Kidney glomerular epithelial cell (primary cell): Measurements from ENCODE around the gene TINAGL1.

Source experiments
- DNase-seq: peaks from one replicate; lab custom pipeline; 2025; lab: John Stamatoyannopoulos, UW

The TINAGL1 gene

DNA sequence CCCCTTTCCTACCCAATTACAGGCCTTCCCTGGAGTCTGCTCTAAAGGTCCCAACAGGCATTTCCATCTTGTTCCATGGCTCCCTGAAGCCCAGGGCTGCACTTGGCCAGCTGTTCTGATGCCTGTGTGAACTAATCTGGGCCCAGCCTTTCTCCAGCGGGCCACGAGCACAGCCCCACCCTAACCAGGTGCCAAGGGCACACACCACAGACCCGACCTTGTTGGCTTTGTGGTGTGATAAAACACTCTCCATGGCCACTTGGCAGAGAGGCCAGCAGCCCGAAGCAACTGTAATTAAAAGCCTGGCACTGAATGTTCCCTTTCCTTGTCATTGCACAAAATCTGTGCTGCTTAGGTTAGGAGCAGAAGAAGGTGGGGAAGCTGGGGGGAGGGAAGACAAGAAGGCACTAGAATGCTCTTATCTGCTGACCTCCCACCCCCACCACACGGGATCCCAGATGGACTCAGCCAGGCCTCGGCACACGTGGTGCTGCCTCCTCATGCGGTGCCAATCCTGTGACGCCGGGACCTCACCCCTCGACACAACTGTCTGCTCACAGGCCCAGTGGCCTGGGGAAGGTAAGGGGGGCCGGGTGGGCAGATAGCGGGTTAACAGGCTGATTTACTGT, 51.1 kb downstream of the TINAGL1 start:
- DNase-seq = no peak

GRCh38 chr1:31627930-31628559, 51.7 kb downstream of the TINAGL1 start:
- no peak for DNase-seq

DNA sequence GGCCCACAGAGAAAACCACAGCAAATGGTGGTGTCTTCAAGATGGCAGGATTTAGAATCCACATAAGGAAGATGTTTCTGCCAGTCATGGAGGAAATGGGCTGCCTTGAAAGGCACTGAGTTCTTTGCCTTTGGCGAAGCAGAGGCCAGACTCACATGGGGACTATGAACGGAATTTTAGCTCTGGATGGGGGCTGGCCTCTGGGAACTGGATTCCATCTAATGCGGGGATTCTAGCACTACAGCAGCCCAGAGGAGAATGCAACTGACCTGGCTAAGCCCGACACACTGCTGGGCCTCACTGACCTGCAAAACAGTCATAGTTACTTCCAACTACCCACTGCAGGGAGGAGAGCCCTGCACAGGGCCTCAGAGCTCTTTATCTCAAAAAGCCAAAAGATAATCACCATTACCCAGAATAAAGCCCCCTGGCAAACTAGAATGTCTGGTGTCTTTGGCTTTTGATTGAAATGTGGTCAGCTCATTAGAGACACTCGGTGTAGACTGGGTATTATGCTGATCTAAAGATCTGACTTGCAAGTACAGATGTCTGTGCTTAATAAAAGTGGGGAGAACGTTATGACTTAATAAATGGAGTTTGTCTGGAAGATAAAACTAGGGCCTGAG, 52.7 kb downstream of the TINAGL1 start:
- DNase-seq = no peak

- no peak for DNase-seq
Measured at GRCh38 chr1:31632649-31633048, 56.3 kb downstream of the TINAGL1 start.

GRCh38 chr1:31633117-31633516, 56.8 kb downstream of the TINAGL1 start:
- no peak for DNase-seq
